ENCODE results near the gene DMD. TPM values are rescaled to one million over a fixed set of nuclear protein-coding genes. Genes with fewer than 3 reads are reported as not detected.

The DMD gene
- polyA plus RNA-seq, 1 donor from 2014 or later, result 21.6 TPM

- Histone ChIP-seq H2AFZ (ENCODE audit: low read depth, low read length) (no peak overlapping the region), H3K36me3 (ENCODE audit: insufficient read depth, low read length) (no peaks in the 10 kb centered on the region), H3K4me3 (ENCODE audit: low read length) (no peak overlapping the region), H3K27me3 (ENCODE audit: insufficient read depth, low read depth, low read length) (no peaks in the 10 kb centered on the region), H3K9ac (ENCODE audit: low read length) (no peak overlapping the region), H3K9me3 (ENCODE audit: low read length) (no peaks in the 10 kb centered on the region), H3F3A (ENCODE audit: insufficient read depth, low read length, poor library complexity, severe bottlenecking) (no peaks in the 10 kb centered on the region), H3K4me2 (ENCODE audit: low read length) (no peak overlapping the region), H4K20me1 (ENCODE audit: insufficient read depth) (no peaks in the 10 kb centered on the region), H3K9me2 (ENCODE audit: insufficient read depth, low read length) (no peaks in the 10 kb centered on the region), H3K79me2 (replicated peaks; ENCODE audit: insufficient read depth, low read length) (no peaks in the 10 kb centered on the region), H3K27ac (ENCODE audit: low read length) (no peak overlapping the region)
- TF ChIP-seq EZH2 (IDR thresholded peaks at IDR 0.05; ENCODE audit: borderline replicate concordance, insufficient read depth, low read length, poor library complexity, severe bottlenecking) (no peak), SMC3 (conservative IDR thresholded peaks at IDR 0.05; ENCODE audit: poor library complexity) (no peak), CTCF (IDR thresholded peaks at IDR 0.05; ENCODE audit: poor library complexity, severe bottlenecking) (no peak), TAF1 (IDR thresholded peaks at IDR 0.05; ENCODE audit: low read depth) (no peak), REST (IDR thresholded peaks at IDR 0.05; ENCODE audit: borderline replicate concordance) (no peak), MXI1 (conservative IDR thresholded peaks at IDR 0.05; ENCODE audit: poor library complexity, severe bottlenecking) (no peak), EP300 (conservative IDR thresholded peaks at IDR 0.05; ENCODE audit: poor library complexity, severe bottlenecking) (no peak), POLR2AphosphoS5 (IDR thresholded peaks at IDR 0.05) (no peak), RAD21 (conservative IDR thresholded peaks at IDR 0.05) (no peak)
Measured at GRCh38 chrX:32451954-32452695, 759.2 kb downstream of the DMD start.

- Histone ChIP-seq H3K27me3 (ENCODE audit: insufficient read depth, low read depth, low read length) (no peaks in the 10 kb centered on the region), H3K4me3 (ENCODE audit: low read length) (no peak overlapping the region), H2AFZ (ENCODE audit: low read depth, low read length) (no peak overlapping the region), H3K27ac (ENCODE audit: low read length) (no peak overlapping the region), H3K9ac (ENCODE audit: low read length) (no peak overlapping the region), H3F3A (ENCODE audit: insufficient read depth, low read length, poor library complexity, severe bottlenecking) (no peaks in the 10 kb centered on the region), H3K9me3 (ENCODE audit: low read length) (no peaks in the 10 kb centered on the region), H4K20me1 (ENCODE audit: insufficient read depth) (no peaks in the 10 kb centered on the region), H3K4me2 (ENCODE audit: low read length) (no peak overlapping the region), H3K9me2 (ENCODE audit: insufficient read depth, low read length) (no peaks in the 10 kb centered on the region), H3K79me2 (replicated peaks; ENCODE audit: insufficient read depth, low read length) (no peaks in the 10 kb centered on the region), H3K36me3 (ENCODE audit: insufficient read depth, low read length) (no peaks in the 10 kb centered on the region)
- TF ChIP-seq TAF1 (IDR thresholded peaks at IDR 0.05; ENCODE audit: low read depth), result no peak
- no peak for TF ChIP-seq EP300 (conservative IDR thresholded peaks at IDR 0.05; ENCODE audit: poor library complexity, severe bottlenecking)
- no peak for TF ChIP-seq CTCF (IDR thresholded peaks at IDR 0.05; ENCODE audit: poor library complexity, severe bottlenecking)
- TF ChIP-seq RAD21 (conservative IDR thresholded peaks at IDR 0.05), result no peak
- TF ChIP-seq POLR2AphosphoS5 (IDR thresholded peaks at IDR 0.05), result no peak
- TF ChIP-seq SMC3 (conservative IDR thresholded peaks at IDR 0.05; ENCODE audit: poor library complexity), result no peak
Measured at GRCh38 chrX:32448945-32449344, 762.4 kb downstream of the DMD start.
